Activated CD4-positive, alpha-beta T cell treated with anti-CD3 and anti-CD28 coated beads, Interleukin-2, amount 10 ng/mL, durations not matched to agents 7 days and 5 days (primary cell): ENCODE results near the gene DZIP1. TPM values are rescaled to one million over a fixed set of nuclear protein-coding genes. Genes with fewer than 3 reads are reported as not detected.
"Not testable (repeated sequence)": the region's sequence is repeated elsewhere in the genome, so short reads cannot be mapped to it uniquely, and the experiment has no call there.

Source experiments
- CTCF ChIA-PET: fragments of 350-600 bp; sonication (Branson Sonifier 250); formaldehyde crosslinking; loops from one replicate; lab custom pipeline; 2021; ENCODE audit warnings: antibody characterized with exemption; lab: Charles Lee
- POLR2A ChIA-PET: fragments of 350-600 bp; sonication (Branson Sonifier 250); formaldehyde crosslinking; loops from one replicate; lab custom pipeline; 2021; ENCODE audit warnings: antibody characterized with exemption; lab: Charles Lee
- DNase-seq: peaks from one replicate; pipeline ENCODE4 v3.0.0-alpha.2; 2020
- H3K27ac Mint-ChIP-seq: one replicate; pipeline ENCODE4 v1.8.0; 2021; ENCODE audit warnings: mild to moderate bottlenecking, moderate library complexity, mixed read lengths
- H3K27me3 Mint-ChIP-seq: one replicate; pipeline ENCODE4 v1.8.0; 2021; ENCODE audit warnings: mixed read lengths
- H3K36me3 Mint-ChIP-seq: one replicate; pipeline ENCODE4 v1.8.0; 2021; ENCODE audit warnings: low read depth, mixed read lengths
- H3K4me1 Mint-ChIP-seq: one replicate; pipeline ENCODE4 v1.8.0; 2021; ENCODE audit warnings: mixed read lengths
- H3K4me3 Mint-ChIP-seq: one replicate; pipeline ENCODE4 v1.8.0; 2021; ENCODE audit warnings: mild to moderate bottlenecking, moderate library complexity, mixed read lengths
- H3K9me3 Mint-ChIP-seq: one replicate; pipeline ENCODE4 v1.8.0; 2021; ENCODE audit warnings: mixed read lengths
- total RNA-seq, 2 experiments: library from RNA; stranded (reverse); gene quantifications; one replicate each; pipeline ENCODE4 v1.2.3, GENCODE V29; 2021

DZIP1 gene
- total RNA-seq, 2 experiments from 2014 or later = 0.05 to 0.15 TPM

DNA sequence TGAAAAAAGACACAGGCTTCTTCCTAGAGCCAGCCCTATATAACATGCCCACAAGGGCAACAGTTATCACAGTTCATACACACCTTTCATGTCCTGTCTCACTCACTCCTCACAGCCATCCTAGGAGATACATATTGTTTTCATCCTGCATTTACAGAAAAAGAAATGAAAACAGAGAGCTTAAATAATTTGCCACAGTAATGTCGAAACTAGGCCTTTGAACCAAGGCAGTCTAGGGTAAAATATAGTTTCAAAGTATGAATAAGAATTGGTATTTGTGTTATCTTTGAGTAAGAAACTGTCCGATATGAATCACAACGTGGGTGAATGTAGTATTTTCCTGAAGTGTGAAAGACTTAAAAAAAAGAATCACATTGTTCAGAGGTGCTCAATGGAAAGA is 65.2 kb downstream of the DZIP1 start:
- no peak overlapping the region for H3K27ac Mint-ChIP-seq
- DNase-seq = no peak
- no peaks in the 10 kb centered on the region for H3K4me1 Mint-ChIP-seq
- H3K4me3 Mint-ChIP-seq = no peak overlapping the region
- no peaks in the 10 kb centered on the region for H3K9me3 Mint-ChIP-seq
- no peaks in the 10 kb centered on the region for H3K27me3 Mint-ChIP-seq
- CTCF ChIA-PET = no interaction called here
- POLR2A ChIA-PET = no interaction called here
- no peaks in the 10 kb centered on the region for H3K36me3 Mint-ChIP-seq

DNA sequence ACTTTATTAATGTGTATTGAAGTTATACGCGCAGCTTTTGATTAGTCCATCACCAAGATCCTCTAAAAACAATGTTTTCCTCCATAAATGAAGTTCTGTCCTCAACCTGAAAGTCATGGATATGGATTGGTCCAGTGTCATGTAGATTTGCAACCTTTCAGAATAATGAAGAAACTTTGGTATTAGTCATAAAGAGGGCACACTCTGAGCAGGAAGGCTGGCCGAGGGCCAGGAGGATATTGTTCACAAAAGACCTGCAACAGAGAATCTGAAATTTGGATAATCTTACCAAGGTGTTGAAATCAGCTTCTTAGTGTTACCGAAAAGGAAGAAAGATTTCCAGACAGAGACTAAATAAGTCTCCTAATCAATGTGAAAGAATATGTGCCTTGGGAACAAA is 71.3 kb downstream of the DZIP1 start:
- Mint-ChIP-seq H3K4me1 (no peaks in the 10 kb centered on the region), H3K27me3 (no peaks in the 10 kb centered on the region), H3K4me3 (no peak overlapping the region), H3K36me3 (no peaks in the 10 kb centered on the region), H3K9me3 (no peaks in the 10 kb centered on the region), H3K27ac (no peak overlapping the region)
- ChIA-PET CTCF (no interaction called here), POLR2A (no interaction called here)
- DNase-seq = no peak

DNA sequence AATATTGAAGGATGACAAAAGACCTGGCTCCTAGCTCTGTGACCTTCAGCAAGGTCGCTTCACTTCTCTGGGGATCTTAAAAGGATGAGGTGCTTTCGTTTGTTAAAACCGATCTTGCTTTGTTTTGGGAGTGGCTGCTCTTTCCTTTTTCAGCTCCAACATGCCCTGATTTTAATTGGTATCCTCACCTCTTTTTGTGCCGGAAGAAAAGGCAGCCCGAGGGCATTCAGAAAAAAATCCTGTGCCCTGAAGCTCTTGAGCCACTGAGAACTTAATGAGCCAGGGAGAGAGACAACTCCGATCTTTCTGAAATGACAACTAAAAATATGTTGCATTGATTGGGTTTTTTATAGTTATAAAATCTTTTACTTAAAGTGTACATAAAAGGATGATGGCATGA is 72.6 kb downstream of the DZIP1 start:
- ChIA-PET CTCF (no interaction called here), POLR2A (no interaction called here)
- Mint-ChIP-seq H3K27me3 (peaks cover 4% of the 10 kb centered on the region), H3K36me3 (no peaks in the 10 kb centered on the region), H3K4me1 (no peaks in the 10 kb centered on the region), H3K4me3 (no peak overlapping the region), H3K9me3 (no peaks in the 10 kb centered on the region), H3K27ac (no peak overlapping the region)
- DNase-seq = no peak

DNA sequence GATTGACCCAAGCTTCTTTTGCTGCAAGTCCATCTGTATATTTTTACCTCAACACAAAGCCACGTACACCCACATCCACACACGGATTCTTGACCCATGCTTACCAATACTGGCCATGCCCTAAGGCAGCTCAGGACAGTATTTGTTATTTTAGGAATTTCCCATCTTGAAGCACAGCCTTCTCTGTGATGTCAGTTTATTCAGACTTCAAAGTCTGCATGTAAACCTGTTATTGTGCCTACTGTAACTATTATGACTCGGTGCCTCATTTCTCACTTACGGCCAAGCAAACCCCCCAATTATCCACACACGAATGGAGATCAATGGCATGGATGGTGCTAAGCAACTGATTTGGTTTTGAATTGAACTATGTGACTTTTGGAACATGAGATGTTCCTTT is 74.5 kb downstream of the DZIP1 start:
- CTCF ChIA-PET = no interaction called here

DNA sequence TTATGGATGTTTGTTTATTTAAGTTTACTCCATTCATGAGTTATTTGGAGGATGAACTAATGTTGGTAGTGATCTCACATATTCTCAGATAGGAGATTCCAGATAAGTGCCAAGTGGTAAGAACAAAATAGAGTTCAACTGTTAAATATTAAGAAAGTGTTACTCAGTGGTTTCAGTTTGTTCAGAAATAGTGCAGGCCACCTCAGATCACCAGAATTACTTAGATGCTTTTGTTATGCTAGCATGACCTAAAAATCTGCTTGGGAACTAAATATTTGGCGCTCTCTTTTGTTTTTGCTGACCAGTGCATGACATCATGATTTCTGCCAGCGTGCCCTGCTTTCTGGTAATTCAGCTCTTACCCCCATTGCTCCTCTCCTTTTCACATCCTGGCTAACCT is 76.4 kb downstream of the DZIP1 start:
- POLR2A ChIA-PET = no interaction called here
- no peak overlapping the region for H3K4me3 Mint-ChIP-seq
- H3K9me3 Mint-ChIP-seq = no peaks in the 10 kb centered on the region
- DNase-seq = no peak
- no peaks in the 10 kb centered on the region for H3K36me3 Mint-ChIP-seq
- no peak overlapping the region for H3K27ac Mint-ChIP-seq
- H3K4me1 Mint-ChIP-seq = no peaks in the 10 kb centered on the region
- H3K27me3 Mint-ChIP-seq = peaks cover 12% of the 10 kb centered on the region
- CTCF ChIA-PET = no interaction called here

More for the DNA sequence above, 74.5 kb downstream of the DZIP1 start:
- Mint-ChIP-seq H3K27me3 (peaks cover 4% of the 10 kb centered on the region), H3K4me1 (no peaks in the 10 kb centered on the region), H3K36me3 (no peaks in the 10 kb centered on the region), H3K9me3 (no peaks in the 10 kb centered on the region), H3K4me3 (no peak overlapping the region), H3K27ac (no peak overlapping the region)
- POLR2A ChIA-PET = no interaction called here
- DNase-seq = no peak

DNA sequence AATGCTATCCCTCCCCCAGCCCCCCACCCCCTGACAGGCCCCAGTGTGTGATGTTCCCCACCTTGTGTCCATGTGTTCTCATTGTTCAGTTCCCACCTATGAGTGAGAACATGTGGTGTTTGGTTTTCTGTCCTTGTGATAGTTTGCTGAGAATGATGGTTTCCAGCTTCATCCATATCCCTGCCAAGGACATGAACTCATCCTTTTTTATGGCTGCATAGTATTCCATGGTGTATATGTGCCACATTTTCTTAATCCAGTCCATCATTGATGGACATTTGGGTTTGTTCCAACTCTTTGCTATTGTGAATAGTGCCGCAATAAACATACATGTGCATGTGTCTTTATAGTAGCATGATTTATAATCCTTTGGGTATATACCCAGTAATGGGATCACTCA is 78.7 kb downstream of the DZIP1 start:
- H3K27ac Mint-ChIP-seq, CTCF ChIA-PET, H3K9me3 Mint-ChIP-seq, DNase-seq, POLR2A ChIA-PET, H3K4me3 Mint-ChIP-seq, H3K4me1 Mint-ChIP-seq, H3K36me3 Mint-ChIP-seq: not testable (repeated sequence)
- peaks cover 12% of the 10 kb centered on the region for H3K27me3 Mint-ChIP-seq

DNA sequence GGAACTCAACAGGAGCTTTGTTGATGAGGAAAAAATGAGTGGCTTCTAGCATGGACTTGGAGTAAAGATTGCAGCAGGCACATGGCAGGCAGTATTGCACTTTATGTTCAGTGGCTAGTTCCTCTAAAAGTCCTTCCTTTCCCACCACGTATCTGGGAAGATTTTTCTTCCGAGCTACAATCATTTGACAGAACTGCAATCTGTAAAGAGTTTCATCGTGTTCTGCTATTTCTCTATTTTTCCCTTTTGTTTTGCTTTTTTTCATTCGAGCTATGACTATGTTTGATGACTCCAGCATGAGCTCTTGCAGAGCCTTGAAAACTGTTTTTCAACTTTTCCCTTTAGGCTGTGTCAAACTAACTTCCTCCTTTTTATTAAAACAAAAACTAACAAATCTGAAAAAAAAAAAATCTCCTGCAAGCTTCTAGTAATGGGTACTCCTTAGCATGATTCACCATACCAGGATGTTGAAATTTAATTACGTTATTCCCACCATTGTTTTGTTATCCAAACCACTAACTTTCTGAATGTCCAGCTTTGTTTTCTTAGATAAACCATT is 79.7 kb downstream of the DZIP1 start:
- DNase-seq = no peak
- H3K27me3 Mint-ChIP-seq = peaks cover 14% of the 10 kb centered on the region
- no peaks in the 10 kb centered on the region for H3K9me3 Mint-ChIP-seq
- no peaks in the 10 kb centered on the region for H3K4me1 Mint-ChIP-seq
- ChIA-PET CTCF (no interaction called here), POLR2A (no interaction called here)
- H3K36me3 Mint-ChIP-seq = no peaks in the 10 kb centered on the region
- H3K4me3 Mint-ChIP-seq = no peak overlapping the region
- no peak overlapping the region for H3K27ac Mint-ChIP-seq

DNA sequence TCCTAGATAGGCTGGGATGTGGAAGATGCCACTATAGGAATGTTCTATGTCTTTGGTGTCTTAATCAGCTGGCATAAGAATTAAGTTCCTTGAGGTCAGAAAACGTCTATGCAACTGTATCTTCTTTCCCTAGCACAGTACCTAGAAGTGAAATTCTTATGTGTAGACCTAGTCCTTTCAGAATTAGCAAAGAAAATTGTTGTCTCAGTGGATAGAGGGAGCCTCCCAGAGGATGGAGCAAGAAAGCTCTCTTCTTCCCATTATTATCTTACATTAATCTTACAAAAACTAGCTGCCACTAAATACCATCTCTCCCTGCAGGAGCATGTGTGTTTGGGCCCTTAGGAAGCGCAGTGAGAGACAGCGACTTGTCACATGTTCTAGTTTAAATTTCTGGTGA is 80.4 kb downstream of the DZIP1 start:
- Mint-ChIP-seq H3K27ac (no peak overlapping the region), H3K36me3 (no peaks in the 10 kb centered on the region), H3K9me3 (no peaks in the 10 kb centered on the region), H3K4me1 (no peaks in the 10 kb centered on the region), H3K4me3 (no peak overlapping the region), H3K27me3 (peaks cover 14% of the 10 kb centered on the region)
- CTCF ChIA-PET = no interaction called here
- POLR2A ChIA-PET = no interaction called here
- DNase-seq = no peak

DNA sequence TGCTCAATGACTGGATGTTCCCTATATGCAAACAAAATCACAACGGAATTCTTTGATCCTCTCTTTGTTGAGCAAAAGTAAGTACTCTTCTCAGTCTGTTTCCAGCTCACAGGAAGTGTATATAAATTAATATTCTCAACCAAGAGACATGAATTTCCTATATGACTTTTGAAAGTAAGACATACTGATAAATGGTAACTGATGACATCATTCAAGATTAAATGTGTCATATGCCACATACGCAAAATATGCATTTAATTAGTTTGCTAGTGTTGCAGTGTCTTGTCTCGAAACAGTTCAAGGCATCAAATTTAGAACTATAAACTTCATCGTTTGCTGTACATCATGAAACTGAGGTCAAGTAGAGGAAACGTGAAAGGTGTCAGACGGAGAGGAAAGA is 84.1 kb downstream of the DZIP1 start:
- DNase-seq = no peak
- POLR2A ChIA-PET = no interaction called here
- Mint-ChIP-seq H3K4me3 (no peak overlapping the region), H3K27me3 (peaks cover 16% of the 10 kb centered on the region), H3K27ac (no peak overlapping the region), H3K9me3 (no peaks in the 10 kb centered on the region), H3K36me3 (no peaks in the 10 kb centered on the region), H3K4me1 (no peaks in the 10 kb centered on the region)
- CTCF ChIA-PET = no interaction called here

DNA sequence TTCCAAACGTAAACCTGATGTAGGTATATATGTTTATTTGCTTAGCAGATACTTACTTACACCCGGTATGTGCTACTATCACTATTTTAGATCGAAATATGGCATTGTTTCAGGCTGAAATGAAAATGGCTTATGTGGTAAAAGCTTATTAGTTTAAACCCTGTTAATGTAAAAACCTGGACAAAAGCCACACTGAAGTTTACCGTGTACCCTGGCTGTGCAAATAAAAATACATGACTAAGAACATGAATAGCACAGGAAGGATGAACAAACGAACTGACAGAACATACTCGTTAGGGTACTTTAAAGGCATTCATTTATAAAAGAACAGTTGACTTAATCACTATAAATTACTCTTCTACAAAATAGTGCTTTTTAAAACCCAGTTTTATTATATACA is 85.4 kb downstream of the DZIP1 start:
- ChIA-PET POLR2A (no interaction called here), CTCF (no interaction called here)
- no peak for DNase-seq
- H3K36me3 Mint-ChIP-seq = no peaks in the 10 kb centered on the region
- H3K9me3 Mint-ChIP-seq = no peaks in the 10 kb centered on the region
- no peak overlapping the region for H3K4me3 Mint-ChIP-seq
- no peak overlapping the region for H3K27ac Mint-ChIP-seq
- peaks cover 21% of the 10 kb centered on the region for H3K27me3 Mint-ChIP-seq
- H3K4me1 Mint-ChIP-seq = peaks cover under 1% of the 10 kb centered on the region

DNA sequence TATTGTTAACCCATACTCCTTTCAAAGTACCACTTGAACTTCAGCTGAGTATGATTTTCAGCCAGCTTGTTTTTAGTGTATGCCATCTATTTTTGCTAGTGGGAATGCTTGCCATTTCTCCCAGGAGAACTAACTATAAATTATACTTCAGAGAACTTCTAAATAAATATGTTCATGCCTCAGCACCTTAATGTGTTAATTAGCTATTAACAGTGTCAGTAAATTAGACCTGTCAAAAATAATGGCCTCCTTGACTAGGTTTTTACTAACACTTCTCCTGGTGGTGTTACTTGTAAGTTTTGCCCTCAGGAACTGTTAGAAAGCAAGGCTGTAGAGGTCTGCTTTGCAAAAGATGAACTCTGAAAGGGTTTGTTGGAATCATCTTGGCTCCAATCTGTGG is 87.5 kb downstream of the DZIP1 start:
- H3K4me3 Mint-ChIP-seq = no peak overlapping the region
- no peaks in the 10 kb centered on the region for H3K9me3 Mint-ChIP-seq
- CTCF ChIA-PET = no interaction called here
- no peak for DNase-seq
- POLR2A ChIA-PET = no interaction called here
- H3K27me3 Mint-ChIP-seq = peaks cover 29% of the 10 kb centered on the region
- H3K36me3 Mint-ChIP-seq = no peaks in the 10 kb centered on the region
- H3K27ac Mint-ChIP-seq = no peak overlapping the region
- H3K4me1 Mint-ChIP-seq = peaks cover 8% of the 10 kb centered on the region

DNA sequence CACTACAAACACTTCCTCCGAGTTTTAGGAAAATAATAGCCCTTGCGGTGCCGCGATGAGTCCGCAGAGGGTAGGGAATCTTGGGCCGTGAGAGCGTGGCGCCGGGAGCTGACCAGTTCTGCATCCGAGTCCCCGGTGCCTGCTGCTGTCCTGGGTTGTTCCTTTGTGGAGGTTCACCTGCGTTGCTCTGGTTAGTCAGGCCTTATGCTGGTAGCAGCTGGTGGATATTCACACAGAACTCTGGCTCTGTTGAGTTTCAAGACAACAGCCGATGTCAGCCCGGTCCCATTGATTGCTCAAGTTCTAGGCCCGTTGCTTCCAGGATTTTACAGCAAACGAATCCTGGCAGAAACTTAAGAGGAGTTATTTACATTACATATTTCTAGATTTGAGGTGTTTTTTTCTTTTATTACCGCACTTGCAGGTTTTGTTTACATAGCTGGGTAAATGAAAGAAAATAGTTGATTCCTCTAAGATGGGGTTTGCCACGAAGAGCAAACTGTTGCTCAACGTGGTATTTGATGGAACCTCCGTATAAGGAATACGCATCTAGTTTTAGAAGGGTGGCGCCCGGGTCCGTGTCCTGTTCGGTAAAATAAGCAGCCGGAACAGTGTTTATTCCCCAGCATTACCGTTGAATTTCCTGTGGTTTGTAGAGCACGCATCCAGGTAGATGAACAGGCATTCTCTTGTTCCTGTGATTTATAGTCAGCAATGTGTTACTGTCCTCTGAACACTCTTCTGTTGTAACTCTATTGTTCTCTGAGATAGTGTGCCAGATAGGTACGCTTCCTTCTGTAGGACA is 90.7 kb downstream of the DZIP1 start:
- Mint-ChIP-seq H3K27me3 (peaks cover 53% of the 10 kb centered on the region), H3K9me3 (no peaks in the 10 kb centered on the region)
- DNase-seq = no peak

DNA sequence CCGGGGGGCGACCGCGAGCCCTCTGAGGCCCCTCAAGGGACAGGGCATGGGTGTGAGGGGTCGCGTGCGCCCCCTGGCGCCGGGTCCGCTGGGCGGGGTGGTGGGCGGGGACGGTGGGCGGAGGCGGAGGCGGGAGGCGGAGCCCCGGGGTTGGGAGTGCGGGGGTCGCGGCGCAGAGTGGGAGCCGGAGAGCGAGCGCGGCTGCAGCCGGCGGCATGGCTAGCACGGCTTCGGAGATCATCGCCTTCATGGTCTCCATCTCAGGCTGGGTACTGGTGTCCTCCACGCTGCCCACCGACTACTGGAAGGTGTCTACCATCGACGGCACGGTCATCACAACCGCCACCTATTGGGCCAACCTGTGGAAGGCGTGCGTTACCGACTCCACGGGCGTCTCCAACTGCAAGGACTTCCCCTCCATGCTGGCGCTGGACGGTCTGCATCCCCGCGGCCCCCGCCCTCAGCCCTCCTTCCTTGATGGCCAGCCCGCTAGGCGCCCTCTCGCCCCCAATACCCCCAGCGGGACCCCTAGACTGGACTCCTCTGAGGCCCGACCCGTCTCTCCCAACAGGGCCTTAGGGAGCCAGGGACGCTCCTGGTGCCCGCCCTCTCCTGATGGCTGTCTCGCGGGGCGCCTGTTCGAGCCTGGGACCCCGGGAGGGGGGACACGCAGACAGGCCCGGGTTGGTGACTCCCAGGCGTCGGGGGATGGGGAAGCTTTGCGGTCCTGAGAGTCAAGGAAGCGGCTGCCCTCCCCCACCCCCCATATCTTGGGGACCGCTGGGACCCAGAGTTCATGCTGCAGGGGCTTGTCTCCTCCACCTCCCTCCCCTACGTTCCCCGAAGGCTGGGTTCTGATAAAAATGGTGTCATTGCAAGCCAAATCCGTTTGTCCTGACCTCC is 91.7 kb downstream of the DZIP1 start, which contains the start of gene CLDN10:
TSS of gene CLDN10 (plus strand) at position 182 of the 903 bp plus-strand sequence. CDS start at position 216, 34 bp downstream.
- no peak for DNase-seq
- CTCF ChIA-PET = no interaction called here
- H3K27me3 Mint-ChIP-seq = peaks cover 58% of the 10 kb centered on the region

More for the DNA sequence above, 90.7 kb downstream of the DZIP1 start:
- ChIA-PET POLR2A (no interaction called here), CTCF (no interaction called here)
- no peaks in the 10 kb centered on the region for H3K36me3 Mint-ChIP-seq
- H3K27ac Mint-ChIP-seq = no peak overlapping the region
- no peak overlapping the region for H3K4me3 Mint-ChIP-seq
- H3K4me1 Mint-ChIP-seq = peaks cover 8% of the 10 kb centered on the region

More for the DNA sequence above, 91.7 kb downstream of the DZIP1 start, which contains the start of gene CLDN10:
- H3K4me3 Mint-ChIP-seq = no peak within 1 kb of the TSS
- peaks cover 8% of the 10 kb centered on the region for H3K4me1 Mint-ChIP-seq
- no peak within 1 kb of the TSS for H3K27ac Mint-ChIP-seq
- H3K36me3 Mint-ChIP-seq = no peaks in the 10 kb centered on the region
- H3K9me3 Mint-ChIP-seq = no peaks in the 10 kb centered on the region
- POLR2A ChIA-PET = no interaction called here
